IMR-90 (cell line): ENCODE results near the gene PCNX2.

Experiments
- BHLHE40 ChIP-seq: fragments of 150-350 bp; IDR thresholded peaks from 2 replicates; pipeline ENCODE4 v1.6.1; 2016; ENCODE audit warnings: mild to moderate bottlenecking, low read depth, low read length
- CEBPB ChIP-seq: IDR thresholded peaks from 2 replicates; pipeline ENCODE4 v1.6.1; 2012; ENCODE audit warnings: low read depth, low read length, improper control_type of control experiment
- FOS ChIP-seq: fragments of 150-350 bp; IDR thresholded peaks from 2 replicates; pipeline ENCODE4 v1.6.1; 2016; ENCODE audit warnings: low read depth, low read length
- MAFK ChIP-seq: IDR thresholded peaks from 2 replicates; pipeline ENCODE4 v1.6.1; 2012; ENCODE audit warnings: low read depth, low read length, improper control_type of control experiment
- MAZ ChIP-seq: IDR thresholded peaks from 2 replicates; pipeline ENCODE4 v1.6.1; 2012; ENCODE audit warnings: low read depth, mild to moderate bottlenecking, low read length, improper control_type of control experiment, moderate library complexity, borderline replicate concordance
- MXI1 ChIP-seq: IDR thresholded peaks from 2 replicates; pipeline ENCODE4 v1.6.1; 2012; ENCODE audit warnings: low read depth, mild to moderate bottlenecking, low read length, moderate library complexity, borderline replicate concordance
- POLR2A ChIP-seq: IDR thresholded peaks from 2 replicates; pipeline ENCODE4 v1.6.1; 2012; ENCODE audit warnings: mild to moderate bottlenecking, low read depth, low read length
- RCOR1 ChIP-seq: IDR thresholded peaks from 2 replicates; pipeline ENCODE4 v1.6.1; 2012; ENCODE audit warnings: mild to moderate bottlenecking, low read length, improper control_type of control experiment; ENCODE audit not compliant: insufficient replicate concordance
- SMC3 ChIP-seq: fragments of 150-350 bp; IDR thresholded peaks from 2 replicates; pipeline ENCODE4 v1.6.1; 2016; ENCODE audit warnings: low read depth, mild to moderate bottlenecking, antibody characterized with exemption, low read length, moderate library complexity
- TF ChIP-seq, protein P1 (sequence below): conservative IDR thresholded peaks from 2 replicates; pipeline ENCODE4 v1.5.1; 2012; ENCODE audit warnings: mild to moderate bottlenecking, low read depth, low read length, improper control_type of control experiment
- TF ChIP-seq, protein P2 (sequence below): fragments of 150-350 bp; IDR thresholded peaks from 2 replicates; pipeline ENCODE4 v1.6.1; 2016; ENCODE audit warnings: low read depth, mild to moderate bottlenecking, low read length, moderate library complexity, borderline replicate concordance
- TF ChIP-seq, protein P3 (sequence below): fragments of 150-350 bp; IDR thresholded peaks from 2 replicates; pipeline ENCODE4 v1.6.1; 2017; ENCODE audit warnings: mild to moderate bottlenecking, antibody characterized with exemption, low read length, low read depth

DNA sequence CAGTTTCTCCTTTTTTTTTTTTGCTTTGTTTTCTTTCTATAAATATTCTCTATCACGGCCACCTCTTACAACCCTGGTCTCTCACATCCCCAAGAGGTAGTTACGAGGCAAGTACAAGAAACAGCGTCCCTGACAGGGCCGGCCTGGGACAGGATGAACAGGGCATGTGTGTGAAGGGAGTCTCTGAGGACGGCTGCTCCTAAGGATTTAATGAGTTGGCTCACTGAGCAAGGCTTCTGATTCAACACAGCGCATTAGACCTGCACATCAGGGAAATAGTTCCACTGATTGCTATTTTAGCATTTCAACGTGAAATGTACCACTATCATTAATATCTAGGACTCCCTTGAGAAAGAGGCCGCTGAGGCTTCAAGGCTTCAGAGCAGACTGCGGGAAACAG, 291.1 kb downstream of the PCNX2 start:
- TF ChIP-seq, protein P1, sequence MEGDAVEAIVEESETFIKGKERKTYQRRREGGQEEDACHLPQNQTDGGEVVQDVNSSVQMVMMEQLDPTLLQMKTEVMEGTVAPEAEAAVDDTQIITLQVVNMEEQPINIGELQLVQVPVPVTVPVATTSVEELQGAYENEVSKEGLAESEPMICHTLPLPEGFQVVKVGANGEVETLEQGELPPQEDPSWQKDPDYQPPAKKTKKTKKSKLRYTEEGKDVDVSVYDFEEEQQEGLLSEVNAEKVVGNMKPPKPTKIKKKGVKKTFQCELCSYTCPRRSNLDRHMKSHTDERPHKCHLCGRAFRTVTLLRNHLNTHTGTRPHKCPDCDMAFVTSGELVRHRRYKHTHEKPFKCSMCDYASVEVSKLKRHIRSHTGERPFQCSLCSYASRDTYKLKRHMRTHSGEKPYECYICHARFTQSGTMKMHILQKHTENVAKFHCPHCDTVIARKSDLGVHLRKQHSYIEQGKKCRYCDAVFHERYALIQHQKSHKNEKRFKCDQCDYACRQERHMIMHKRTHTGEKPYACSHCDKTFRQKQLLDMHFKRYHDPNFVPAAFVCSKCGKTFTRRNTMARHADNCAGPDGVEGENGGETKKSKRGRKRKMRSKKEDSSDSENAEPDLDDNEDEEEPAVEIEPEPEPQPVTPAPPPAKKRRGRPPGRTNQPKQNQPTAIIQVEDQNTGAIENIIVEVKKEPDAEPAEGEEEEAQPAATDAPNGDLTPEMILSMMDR = no peak
- no peak for TF ChIP-seq MAFK
- TF ChIP-seq FOS = no peak
- TF ChIP-seq POLR2A = no peak
- TF ChIP-seq, protein P2, sequence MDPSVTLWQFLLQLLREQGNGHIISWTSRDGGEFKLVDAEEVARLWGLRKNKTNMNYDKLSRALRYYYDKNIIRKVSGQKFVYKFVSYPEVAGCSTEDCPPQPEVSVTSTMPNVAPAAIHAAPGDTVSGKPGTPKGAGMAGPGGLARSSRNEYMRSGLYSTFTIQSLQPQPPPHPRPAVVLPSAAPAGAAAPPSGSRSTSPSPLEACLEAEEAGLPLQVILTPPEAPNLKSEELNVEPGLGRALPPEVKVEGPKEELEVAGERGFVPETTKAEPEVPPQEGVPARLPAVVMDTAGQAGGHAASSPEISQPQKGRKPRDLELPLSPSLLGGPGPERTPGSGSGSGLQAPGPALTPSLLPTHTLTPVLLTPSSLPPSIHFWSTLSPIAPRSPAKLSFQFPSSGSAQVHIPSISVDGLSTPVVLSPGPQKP = no peak
- no peak for TF ChIP-seq CEBPB
- no peak for TF ChIP-seq SMC3
- TF ChIP-seq RCOR1 = no peak
- no peak for TF ChIP-seq MXI1
- no peak for TF ChIP-seq BHLHE40
- TF ChIP-seq, protein P3, sequence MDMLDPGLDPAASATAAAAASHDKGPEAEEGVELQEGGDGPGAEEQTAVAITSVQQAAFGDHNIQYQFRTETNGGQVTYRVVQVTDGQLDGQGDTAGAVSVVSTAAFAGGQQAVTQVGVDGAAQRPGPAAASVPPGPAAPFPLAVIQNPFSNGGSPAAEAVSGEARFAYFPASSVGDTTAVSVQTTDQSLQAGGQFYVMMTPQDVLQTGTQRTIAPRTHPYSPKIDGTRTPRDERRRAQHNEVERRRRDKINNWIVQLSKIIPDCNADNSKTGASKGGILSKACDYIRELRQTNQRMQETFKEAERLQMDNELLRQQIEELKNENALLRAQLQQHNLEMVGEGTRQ = no peak
- TF ChIP-seq MAZ = no peak
